Stimulated activated naive CD8-positive, alpha-beta T cell treated with anti-CD3 and anti-CD28 coated beads, Interleukin-15, Interleukin-2, amounts not matched to agents 100 ng/mL and 50 ng/mL, for 24 hours (primary cell): ENCODE data around the gene GUCA1A.
A peak's percentile ranks its signal among the peaks of the same experiment; 100 is the strongest.

Source experiments
- H3K27ac Mint-ChIP-seq: one replicate; pipeline ENCODE4 v1.8.0; 2021; ENCODE audit warnings: mild to moderate bottlenecking, mixed read lengths
- H3K27me3 Mint-ChIP-seq: one replicate; pipeline ENCODE4 v1.8.0; 2021; ENCODE audit warnings: mixed read lengths
- H3K36me3 Mint-ChIP-seq: one replicate; pipeline ENCODE4 v1.8.0; 2021; ENCODE audit warnings: low read depth, mixed read lengths
- H3K4me1 Mint-ChIP-seq: one replicate; pipeline ENCODE4 v1.8.0; 2021; ENCODE audit warnings: low read depth, mixed read lengths
- H3K4me3 Mint-ChIP-seq: one replicate; pipeline ENCODE4 v1.8.0; 2021; ENCODE audit warnings: mild to moderate bottlenecking, mixed read lengths
- H3K9me3 Mint-ChIP-seq: one replicate; pipeline ENCODE4 v1.8.0; 2021; ENCODE audit warnings: mixed read lengths

The GUCA1A gene

GRCh38 chr6:42225419-42225818, 52.3 kb downstream of the GUCA1A start:
- no peaks in the 10 kb centered on the region for H3K27me3 Mint-ChIP-seq
- no peaks in the 10 kb centered on the region for H3K9me3 Mint-ChIP-seq
- no peak overlapping the region for H3K4me3 Mint-ChIP-seq
- no peaks in the 10 kb centered on the region for H3K36me3 Mint-ChIP-seq
- no peak overlapping the region for H3K27ac Mint-ChIP-seq
- peaks cover 28% of the 10 kb centered on the region for H3K4me1 Mint-ChIP-seq

DNA sequence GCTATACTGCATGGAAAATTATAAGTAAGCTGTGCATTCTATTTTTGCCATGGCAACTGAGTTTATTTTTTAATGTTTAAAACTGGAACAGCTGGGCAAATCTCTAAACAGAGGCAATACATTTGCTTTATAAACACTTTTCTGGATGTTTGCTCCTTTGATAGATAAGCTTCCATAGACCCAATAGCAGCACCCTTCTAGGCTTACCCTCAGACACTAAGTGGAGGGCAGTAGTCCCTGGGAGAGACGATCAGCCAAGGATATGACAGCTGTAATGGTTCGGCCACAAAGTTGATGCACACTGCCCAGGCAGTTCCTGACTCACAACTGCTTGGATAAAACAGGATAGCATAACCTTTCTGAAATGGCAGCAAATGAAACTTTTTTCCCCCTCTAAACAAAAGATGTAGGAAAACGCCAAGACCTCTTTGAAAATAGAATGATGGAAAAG, 53.0 kb downstream of the GUCA1A start:
- peaks cover 25% of the 10 kb centered on the region for H3K4me1 Mint-ChIP-seq
- H3K4me3 Mint-ChIP-seq: no peak overlapping the region
- no peaks in the 10 kb centered on the region for H3K27me3 Mint-ChIP-seq
- no peaks in the 10 kb centered on the region for H3K36me3 Mint-ChIP-seq
- peak overlapping the region; percentile 55 for H3K27ac Mint-ChIP-seq
- no peaks in the 10 kb centered on the region for H3K9me3 Mint-ChIP-seq

- peak overlapping the region; percentile 55 for H3K27ac Mint-ChIP-seq
- H3K27me3 Mint-ChIP-seq: no peaks in the 10 kb centered on the region
- H3K4me3 Mint-ChIP-seq: no peak overlapping the region
- H3K36me3 Mint-ChIP-seq: no peaks in the 10 kb centered on the region
- peaks cover 22% of the 10 kb centered on the region for H3K4me1 Mint-ChIP-seq
- H3K9me3 Mint-ChIP-seq: no peaks in the 10 kb centered on the region
These were observed 53.5 kb downstream of the GUCA1A start for GRCh38 chr6:42226645-42227143.

DNA sequence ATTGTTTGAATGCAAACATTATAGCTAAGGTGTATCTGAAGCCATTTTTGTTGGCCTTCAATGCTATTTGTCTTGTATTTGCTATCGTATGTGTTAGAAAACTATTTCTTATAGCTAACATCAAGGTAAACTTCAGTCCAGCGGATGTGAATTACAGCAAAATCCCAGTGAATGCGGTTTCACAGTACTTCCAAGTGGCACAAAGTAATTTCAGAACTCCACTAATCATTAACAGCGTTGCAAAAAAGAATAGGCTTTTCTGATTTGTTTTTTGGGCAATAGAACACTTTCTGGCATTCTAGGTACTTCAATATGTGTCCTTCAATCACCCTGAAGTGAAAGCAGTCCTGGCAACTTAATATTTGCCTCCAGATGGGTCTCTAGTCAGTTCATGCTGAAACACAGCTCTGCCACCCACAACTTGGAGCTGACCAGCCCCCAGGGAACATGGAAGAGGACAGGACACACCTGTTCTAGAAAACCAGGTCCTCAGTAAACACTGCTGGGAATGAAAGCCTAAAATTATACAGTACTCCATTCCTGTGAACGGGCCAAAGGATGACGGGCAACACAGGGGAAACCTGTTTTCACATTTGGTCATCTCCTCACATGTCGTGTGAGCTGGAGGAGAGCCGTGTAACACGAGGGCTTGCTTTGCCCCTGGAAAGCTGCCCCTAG, 54.1 kb downstream of the GUCA1A start:
- Mint-ChIP-seq H3K27ac (no peak overlapping the region), H3K4me1 (peaks cover 22% of the 10 kb centered on the region), H3K36me3 (no peaks in the 10 kb centered on the region), H3K9me3 (no peaks in the 10 kb centered on the region), H3K4me3 (no peak overlapping the region), H3K27me3 (no peaks in the 10 kb centered on the region)

DNA sequence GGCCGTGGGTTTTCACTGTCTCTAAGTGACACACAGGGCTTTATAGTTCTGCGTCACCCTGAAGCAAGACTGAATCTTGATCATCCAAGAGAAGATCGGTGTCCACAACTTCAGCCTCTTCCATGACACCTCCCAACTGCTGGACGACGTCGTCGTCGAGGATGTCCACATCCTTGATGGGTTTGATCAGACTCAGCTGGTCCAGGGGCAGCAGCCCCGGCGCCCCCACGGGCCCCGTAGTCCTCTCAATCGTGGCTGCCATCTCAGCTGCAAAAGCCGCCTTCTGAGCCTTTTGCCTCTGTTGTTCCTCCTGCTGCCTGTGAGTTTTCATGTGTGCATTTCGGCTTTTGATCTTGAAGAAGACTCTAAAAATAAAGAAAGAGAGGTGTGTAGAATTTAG, 55.1 kb downstream of the GUCA1A start:
- Mint-ChIP-seq H3K4me1 (peaks cover 22% of the 10 kb centered on the region), H3K27ac (no peak overlapping the region), H3K27me3 (no peaks in the 10 kb centered on the region), H3K36me3 (no peaks in the 10 kb centered on the region), H3K4me3 (no peak overlapping the region), H3K9me3 (no peaks in the 10 kb centered on the region)
